MM.1S (cell line): ENCODE data around the gene BICD1.

Source experiments
- DNase-seq: peaks from one replicate; pipeline ENCODE4 v3.0.0-alpha.2; 2015
- H2AFZ ChIP-seq: fragments of 300-600 bp; sonication (generic); 2 replicates; pipeline ENCODE4 v1.6.0; 2016; ENCODE audit warnings: antibody characterized with exemption, low read length
- H3F3A ChIP-seq: fragments of 300-600 bp; sonication (generic); 2 replicates; pipeline ENCODE4 v1.6.1; 2016; ENCODE audit warnings: mild to moderate bottlenecking, antibody characterized with exemption, low read length, moderate library complexity, mixed read lengths; ENCODE audit not compliant: insufficient read depth
- H3K27ac ChIP-seq: fragments of 300-600 bp; sonication (generic); 2 replicates; pipeline ENCODE4 v1.5.1; 2016; ENCODE audit warnings: mild to moderate bottlenecking, low read length
- H3K27me3 ChIP-seq: fragments of 300-600 bp; sonication (generic); replicated peaks from 2 replicates; pipeline ENCODE4 v1.6.0; 2016; ENCODE audit warnings: low read length; ENCODE audit not compliant: insufficient read depth
- H3K36me3 ChIP-seq: fragments of 300-600 bp; sonication (generic); replicated peaks from 2 replicates; pipeline ENCODE4 v1.6.1; 2016; ENCODE audit warnings: mild to moderate bottlenecking, low read length, mixed read lengths; ENCODE audit not compliant: insufficient read depth
- H3K4me1 ChIP-seq: fragments of 300-600 bp; sonication (generic); 2 replicates; pipeline ENCODE4 v1.6.1; 2016; ENCODE audit warnings: low read length, mixed read lengths
- H3K4me2 ChIP-seq: fragments of 300-600 bp; sonication (generic); 2 replicates; pipeline ENCODE4 v1.6.0; 2016; ENCODE audit warnings: low read depth, low read length
- H3K4me3 ChIP-seq: fragments of 300-600 bp; sonication (generic); 2 replicates; pipeline ENCODE4 v1.5.1; 2016; ENCODE audit warnings: low read length, mixed read lengths
- H3K79me2 ChIP-seq: fragments of 300-600 bp; sonication (generic); 2 replicates; pipeline ENCODE4 v1.6.1; 2016; ENCODE audit warnings: mixed run types, low read length, mixed read lengths
- H3K9ac ChIP-seq: fragments of 300-600 bp; sonication (generic); 2 replicates; pipeline ENCODE4 v1.6.1; 2016; ENCODE audit warnings: low read length, mixed read lengths
- H3K9me2 ChIP-seq: fragments of 300-600 bp; sonication (generic); replicated peaks from 2 replicates; pipeline ENCODE4 v1.6.1; 2016; ENCODE audit warnings: mild to moderate bottlenecking, low read length, mixed read lengths; ENCODE audit not compliant: insufficient read depth
- H3K9me3 ChIP-seq: fragments of 300-600 bp; sonication (generic); replicated peaks from 2 replicates; pipeline ENCODE4 v1.6.1; 2016; ENCODE audit warnings: mild to moderate bottlenecking, low read length, mixed read lengths; ENCODE audit not compliant: insufficient read depth
- H4K20me1 ChIP-seq: fragments of 300-600 bp; sonication (generic); 2 replicates; pipeline ENCODE4 v1.6.1; 2016; ENCODE audit warnings: mild to moderate bottlenecking, low read length, moderate library complexity, mixed read lengths; ENCODE audit not compliant: insufficient read depth
- CTCF ChIP-seq: fragments of 300-600 bp; sonication (generic); IDR thresholded peaks from 2 replicates; pipeline ENCODE4 v1.5.1; 2016; ENCODE audit warnings: antibody characterized with exemption, low read length, mixed read lengths
- EZH2 ChIP-seq: fragments of 300-600 bp; sonication (generic); optimal IDR thresholded peaks from 2 replicates; pipeline ENCODE3; 2017; ENCODE audit warnings: low read depth, mild to moderate bottlenecking, antibody characterized with exemption, low read length, mixed read lengths
- EZH2phosphoT487 ChIP-seq: fragments of 300-600 bp; sonication (generic); IDR thresholded peaks from 2 replicates; pipeline ENCODE4 v1.6.1; 2018; ENCODE audit warnings: antibody characterized with exemption, low read length

The BICD1 gene

GRCh38 chr12:32176606-32177005 lies 70.0 kb downstream of the BICD1 start:
- no peaks in the 10 kb centered on the region for H3F3A ChIP-seq
- no peaks in the 10 kb centered on the region for H3K9me2 ChIP-seq
- H3K36me3 ChIP-seq = no peaks in the 10 kb centered on the region
- H3K9me3 ChIP-seq = no peaks in the 10 kb centered on the region
- H3K9ac ChIP-seq = no peak overlapping the region
- no peaks in the 10 kb centered on the region for H3K27me3 ChIP-seq
- H3K4me1 ChIP-seq = no peaks in the 10 kb centered on the region
- no peak overlapping the region for H3K4me3 ChIP-seq
- H3K4me2 ChIP-seq = no peak overlapping the region
- no peak overlapping the region for H3K27ac ChIP-seq
- no peak for DNase-seq
- TF ChIP-seq CTCF (no peak), EZH2phosphoT487 (no peak), EZH2 (no peak)
- no peak overlapping the region for H2AFZ ChIP-seq
- no peaks in the 10 kb centered on the region for H4K20me1 ChIP-seq
- H3K79me2 ChIP-seq = no peaks in the 10 kb centered on the region

GRCh38 chr12:32178341-32179010 lies 71.8 kb downstream of the BICD1 start:
- Histone ChIP-seq H3K9me2 (no peaks in the 10 kb centered on the region), H3K9ac (no peak overlapping the region), H2AFZ (no peak overlapping the region), H3K9me3 (no peaks in the 10 kb centered on the region), H4K20me1 (no peaks in the 10 kb centered on the region), H3K27ac (no peak overlapping the region), H3F3A (no peaks in the 10 kb centered on the region), H3K27me3 (no peaks in the 10 kb centered on the region), H3K4me3 (no peak overlapping the region), H3K36me3 (no peaks in the 10 kb centered on the region), H3K79me2 (no peaks in the 10 kb centered on the region), H3K4me2 (no peak overlapping the region), H3K4me1 (no peaks in the 10 kb centered on the region)
- no peak for DNase-seq
- TF ChIP-seq EZH2 (no peak), EZH2phosphoT487 (no peak), CTCF (no peak)

GRCh38 chr12:32179011-32179395 lies 72.4 kb downstream of the BICD1 start:
- Histone ChIP-seq H3K4me2 (no peak overlapping the region), H3K4me1 (no peaks in the 10 kb centered on the region), H3K27ac (no peak overlapping the region), H2AFZ (no peak overlapping the region), H3K36me3 (no peaks in the 10 kb centered on the region), H3K27me3 (no peaks in the 10 kb centered on the region), H3K9ac (no peak overlapping the region), H3K79me2 (no peaks in the 10 kb centered on the region), H3K9me2 (no peaks in the 10 kb centered on the region), H3K4me3 (no peak overlapping the region), H3K9me3 (no peaks in the 10 kb centered on the region), H3F3A (no peaks in the 10 kb centered on the region), H4K20me1 (no peaks in the 10 kb centered on the region)
- TF ChIP-seq EZH2phosphoT487 (no peak), CTCF (no peak), EZH2 (no peak)
- DNase-seq = no peak
